OCI-LY1 (cell line): ENCODE data around the gene CBFA2T3.

ENCODE experiments used
- H2AFZ ChIP-seq: fragments of 200-600 bp; sonication (generic), shearing (Covaris generic); 2 replicates; pipeline ENCODE4 v1.6.0; 2014; ENCODE audit warnings: antibody characterized with exemption, mild to moderate bottlenecking, low read length
- H3F3A ChIP-seq: fragments of 200-600 bp; sonication (generic), shearing (Covaris generic); 2 replicates; pipeline ENCODE4 v1.6.0; 2014; ENCODE audit warnings: mild to moderate bottlenecking, antibody characterized with exemption, low read length, moderate library complexity; ENCODE audit not compliant: insufficient read depth
- H3K27ac ChIP-seq: fragments of 200-600 bp; sonication (generic); 2 replicates; pipeline ENCODE4 v1.5.1; 2014; ENCODE audit warnings: low read length, mixed run types, mild to moderate bottlenecking, low read depth; ENCODE audit not compliant: poor library complexity, severe bottlenecking
- H3K27me3 ChIP-seq: fragments of 200-600 bp; sonication (generic); 2 replicates; pipeline ENCODE4 v1.6.0; 2014; ENCODE audit warnings: antibody characterized with exemption, mild to moderate bottlenecking, low read length, moderate library complexity; ENCODE audit not compliant: insufficient read depth
- H3K36me3 ChIP-seq: fragments of 200-600 bp; sonication (generic); 2 replicates; pipeline ENCODE4 v1.6.1; 2014; ENCODE audit warnings: mild to moderate bottlenecking, antibody characterized with exemption, low read length, moderate library complexity, mixed read lengths; ENCODE audit not compliant: insufficient read depth
- H3K4me1 ChIP-seq: fragments of 200-600 bp; sonication (generic); 2 replicates; pipeline ENCODE4 v1.5.1; 2014; ENCODE audit warnings: mild to moderate bottlenecking, low read length, moderate library complexity; ENCODE audit not compliant: insufficient read depth, severe bottlenecking
- H3K4me2 ChIP-seq: fragments of 200-600 bp; sonication (generic), shearing (Covaris generic); 2 replicates; pipeline ENCODE4 v1.6.1; 2014; ENCODE audit warnings: low read length
- H3K4me3 ChIP-seq: fragments of 200-600 bp; sonication (generic); 2 replicates; pipeline ENCODE4 v1.5.1; 2014; ENCODE audit warnings: low read length, low read depth, mild to moderate bottlenecking, mixed read lengths; ENCODE audit not compliant: poor library complexity, severe bottlenecking
- H3K79me2 ChIP-seq: fragments of 200-600 bp; shearing (Covaris generic); 2 replicates; pipeline ENCODE4 v1.6.1; 2016; ENCODE audit warnings: mixed run types, low read length, mixed read lengths; ENCODE audit not compliant: insufficient read depth
- H3K9ac ChIP-seq: fragments of 200-600 bp; sonication (generic), shearing (Covaris generic); 2 replicates; pipeline ENCODE4 v1.6.1; 2014; ENCODE audit warnings: mild to moderate bottlenecking, low read length, mixed read lengths
- H3K9me2 ChIP-seq: fragments of 200-600 bp; sonication (generic), shearing (Covaris generic); 2 replicates; pipeline ENCODE4 v1.6.1; 2014; ENCODE audit warnings: low read depth, mild to moderate bottlenecking, low read length, mixed read lengths
- H3K9me3 ChIP-seq: fragments of 200-600 bp; shearing (Covaris generic); 2 replicates; pipeline ENCODE4 v1.6.1; 2014; ENCODE audit warnings: low read length, mixed read lengths
- H4K20me1 ChIP-seq: fragments of 200-600 bp; sonication (generic), shearing (Covaris generic); 2 replicates; pipeline ENCODE4 v1.6.0; 2016; ENCODE audit warnings: mild to moderate bottlenecking, low read length; ENCODE audit not compliant: insufficient read depth
- EZH2 ChIP-seq: fragments of 200-600 bp; sonication (generic), shearing (Covaris generic); IDR thresholded peaks from 2 replicates; pipeline ENCODE4 v1.8.0; 2017; ENCODE audit warnings: borderline replicate concordance, mixed run types, mild to moderate bottlenecking, antibody characterized with exemption, low read length, moderate library complexity, mixed read lengths
- TF ChIP-seq, protein P1 (sequence below): fragments of 200-600 bp; sonication (generic), shearing (Covaris generic); IDR thresholded peaks from 2 replicates; pipeline ENCODE4 v1.5.1; 2017; ENCODE audit warnings: mild to moderate bottlenecking, antibody characterized with exemption, low read length, moderate library complexity, mixed read lengths

Gene CBFA2T3

GRCh38 chr16:88907768-88908167, 69.2 kb downstream of the CBFA2T3 start:
- Histone ChIP-seq H4K20me1 (no peaks in the 10 kb centered on the region), H3K4me3 (no peak overlapping the region), H3F3A (no peaks in the 10 kb centered on the region), H3K79me2 (no peaks in the 10 kb centered on the region), H3K27me3 (no peaks in the 10 kb centered on the region), H3K9me2 (no peaks in the 10 kb centered on the region), H3K27ac (no peak overlapping the region), H3K36me3 (no peaks in the 10 kb centered on the region), H3K4me1 (peaks cover 6% of the 10 kb centered on the region), H3K9ac (no peak overlapping the region), H3K9me3 (no peaks in the 10 kb centered on the region), H3K4me2 (no peak overlapping the region), H2AFZ (no peak overlapping the region)
- TF ChIP-seq, protein P1, sequence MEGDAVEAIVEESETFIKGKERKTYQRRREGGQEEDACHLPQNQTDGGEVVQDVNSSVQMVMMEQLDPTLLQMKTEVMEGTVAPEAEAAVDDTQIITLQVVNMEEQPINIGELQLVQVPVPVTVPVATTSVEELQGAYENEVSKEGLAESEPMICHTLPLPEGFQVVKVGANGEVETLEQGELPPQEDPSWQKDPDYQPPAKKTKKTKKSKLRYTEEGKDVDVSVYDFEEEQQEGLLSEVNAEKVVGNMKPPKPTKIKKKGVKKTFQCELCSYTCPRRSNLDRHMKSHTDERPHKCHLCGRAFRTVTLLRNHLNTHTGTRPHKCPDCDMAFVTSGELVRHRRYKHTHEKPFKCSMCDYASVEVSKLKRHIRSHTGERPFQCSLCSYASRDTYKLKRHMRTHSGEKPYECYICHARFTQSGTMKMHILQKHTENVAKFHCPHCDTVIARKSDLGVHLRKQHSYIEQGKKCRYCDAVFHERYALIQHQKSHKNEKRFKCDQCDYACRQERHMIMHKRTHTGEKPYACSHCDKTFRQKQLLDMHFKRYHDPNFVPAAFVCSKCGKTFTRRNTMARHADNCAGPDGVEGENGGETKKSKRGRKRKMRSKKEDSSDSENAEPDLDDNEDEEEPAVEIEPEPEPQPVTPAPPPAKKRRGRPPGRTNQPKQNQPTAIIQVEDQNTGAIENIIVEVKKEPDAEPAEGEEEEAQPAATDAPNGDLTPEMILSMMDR, result no peak
- no peak for TF ChIP-seq EZH2

DNA sequence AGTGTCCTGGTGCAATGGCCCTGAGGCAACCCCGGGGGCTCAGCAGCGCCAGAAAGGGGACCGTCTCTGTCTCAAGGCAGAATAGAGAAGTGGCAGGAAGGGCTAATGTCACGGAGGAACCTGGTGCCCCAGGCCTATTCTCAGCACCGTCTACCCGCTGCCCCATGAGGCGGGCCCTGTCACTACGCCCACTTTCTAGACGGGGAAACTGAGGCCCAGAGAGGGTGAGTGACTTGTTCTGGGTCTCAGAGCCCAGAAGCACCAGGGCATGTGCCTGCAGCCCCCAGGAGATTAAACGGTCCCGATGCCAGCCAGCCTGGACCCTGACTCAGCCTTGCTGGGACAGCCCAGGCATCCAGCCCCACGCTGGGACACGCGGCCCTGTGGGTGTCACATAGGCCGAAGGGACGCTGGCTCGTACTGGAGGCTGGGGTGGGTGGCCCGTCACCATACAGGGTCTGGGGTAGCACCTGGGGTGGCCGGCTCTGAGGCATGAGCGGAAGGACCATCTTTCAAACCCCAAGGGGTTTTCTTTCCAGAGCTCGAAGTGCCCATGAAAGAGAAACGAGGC, 70.4 kb downstream of the CBFA2T3 start:
- no peak overlapping the region for H3K27ac ChIP-seq

DNA sequence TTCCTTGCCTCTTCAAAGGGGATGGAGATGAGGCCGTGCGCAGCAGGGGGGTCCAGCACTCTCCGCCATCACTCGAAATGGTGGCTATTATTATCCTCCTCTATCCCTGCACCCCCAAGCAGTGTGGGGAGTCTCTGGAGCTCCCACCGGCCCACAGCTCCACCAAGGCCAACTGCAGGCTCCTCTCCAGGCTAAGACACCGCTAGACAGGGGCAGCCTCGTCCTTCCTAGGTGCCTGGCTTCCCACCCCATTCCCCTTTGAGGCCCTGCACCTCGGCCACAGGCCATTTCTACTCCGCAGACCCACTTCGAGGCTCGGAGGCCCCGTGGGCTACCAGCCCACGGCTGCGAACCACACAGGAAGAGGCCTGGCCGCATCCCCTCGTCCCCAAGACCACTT, 71.0 kb downstream of the CBFA2T3 start:
- Histone ChIP-seq H3K9me2 (no peaks in the 10 kb centered on the region), H3K9me3 (no peaks in the 10 kb centered on the region), H3K4me1 (no peaks in the 10 kb centered on the region), H2AFZ (no peak overlapping the region), H3K36me3 (no peaks in the 10 kb centered on the region), H3K9ac (no peak overlapping the region), H3K4me2 (no peak overlapping the region), H3F3A (no peaks in the 10 kb centered on the region), H3K27me3 (no peaks in the 10 kb centered on the region), H3K4me3 (no peak overlapping the region), H4K20me1 (no peaks in the 10 kb centered on the region), H3K79me2 (no peaks in the 10 kb centered on the region), H3K27ac (no peak overlapping the region)
- no peak for TF ChIP-seq EZH2
- TF ChIP-seq, protein P1, result no peak

More for the DNA sequence above, 70.4 kb downstream of the CBFA2T3 start:
- Histone ChIP-seq H2AFZ (no peak overlapping the region), H3K79me2 (no peaks in the 10 kb centered on the region), H3K27me3 (no peaks in the 10 kb centered on the region), H3K9me2 (no peaks in the 10 kb centered on the region), H4K20me1 (no peaks in the 10 kb centered on the region), H3K4me2 (no peak overlapping the region), H3K9ac (no peak overlapping the region), H3K4me1 (peaks cover 5% of the 10 kb centered on the region), H3F3A (no peaks in the 10 kb centered on the region), H3K4me3 (no peak overlapping the region), H3K9me3 (no peaks in the 10 kb centered on the region), H3K36me3 (no peaks in the 10 kb centered on the region)
- TF ChIP-seq, protein P1, result no peak
- TF ChIP-seq EZH2, result no peak
